Measurements from ENCODE around the gene SCYGR4.
"Not testable (repeated sequence)": the region's sequence is repeated elsewhere in the genome, so short reads cannot be mapped to it uniquely, and the experiment has no call there.

SCYGR4 gene

GRCh38 chr2:227614740-227615139, 2.6 kb upstream of the SCYGR4 start, which contains the start of gene SCYGR3:
TSS of gene SCYGR3 (minus strand) at chr2:227614840. CDS start at chr2:227614840, 0 bp downstream.
- DNase-seq, result no peak

GRCh38 chr2:227615181-227615580, 2.1 kb upstream of the SCYGR4 start:
- no peak for DNase-seq

GRCh38 chr2:227615906-227616305, 1.4 kb upstream of the SCYGR4 start:
- DNase-seq, result no peak

GRCh38 chr2:227616631-227617030, 667 bp upstream of the SCYGR4 start:
- DNase-seq, result no peak

- DNase-seq, result no peak
Measured at GRCh38 chr2:227623226-227623625, 5.9 kb downstream of the SCYGR4 start.

- DNase-seq, result no peak
Measured at GRCh38 chr2:227625420-227625819, 8.1 kb downstream of the SCYGR4 start.

- no peak for DNase-seq
Measured at GRCh38 chr2:227626580-227627151, 9.4 kb downstream of the SCYGR4 start.

GRCh38 chr2:227627769-227628168, 10.5 kb downstream of the SCYGR4 start:
- no peak for DNase-seq

- DNase-seq, result no peak
Measured at GRCh38 chr2:227629435-227629834, 12.1 kb downstream of the SCYGR4 start.

- no peak for DNase-seq
Measured at GRCh38 chr2:227630322-227630721, 13.0 kb downstream of the SCYGR4 start.

GRCh38 chr2:227632827-227633226, 15.5 kb downstream of the SCYGR4 start:
- no peak for DNase-seq

GRCh38 chr2:227634201-227634600, 16.9 kb downstream of the SCYGR4 start:
- DNase-seq, result no peak

- DNase-seq, result no peak
Measured at GRCh38 chr2:227642656-227643055, 25.4 kb downstream of the SCYGR4 start.

- DNase-seq, result no peak
Measured at GRCh38 chr2:227643990-227644551, 26.8 kb downstream of the SCYGR4 start.

- DNase-seq, result no peak
Measured at GRCh38 chr2:227653419-227653818, 36.1 kb downstream of the SCYGR4 start.

- DNase-seq, result no peak
Measured at GRCh38 chr2:227654426-227654825, 37.1 kb downstream of the SCYGR4 start.

GRCh38 chr2:227655454-227655853, 38.2 kb downstream of the SCYGR4 start:
- DNase-seq, result peak in 1 of 2 experiments; percentile 18

- no peak for DNase-seq
Measured at GRCh38 chr2:227657199-227657845, 40.0 kb downstream of the SCYGR4 start.

GRCh38 chr2:227661025-227661649, 43.8 kb downstream of the SCYGR4 start:
- DNase-seq, result no peak

GRCh38 chr2:227661827-227662226, 44.5 kb downstream of the SCYGR4 start:
- DNase-seq, result no peak

GRCh38 chr2:227665189-227665940, 48.1 kb downstream of the SCYGR4 start:
- DNase-seq, result no peak

GRCh38 chr2:227666631-227667170, 49.4 kb downstream of the SCYGR4 start, which contains the start of gene SCYGR5:
TSS of gene SCYGR5 (plus strand) at chr2:227666804. CDS start at chr2:227666804, 0 bp downstream.
- DNase-seq, result not testable (repeated sequence)

Measured in AML-193 (cell line).